SHP77 treated with DMSO at 0.1 percent for 48 hours (cell line): ENCODE results near the gene LILRA6.
"Not testable (repeated sequence)": the region's sequence is repeated elsewhere in the genome, so short reads cannot be mapped to it uniquely, and the experiment has no call there.

ENCODE experiments used
- DNase-seq: peaks from one replicate; lab custom pipeline; 2025; lab: John Stamatoyannopoulos, UW

Gene LILRA6

DNA sequence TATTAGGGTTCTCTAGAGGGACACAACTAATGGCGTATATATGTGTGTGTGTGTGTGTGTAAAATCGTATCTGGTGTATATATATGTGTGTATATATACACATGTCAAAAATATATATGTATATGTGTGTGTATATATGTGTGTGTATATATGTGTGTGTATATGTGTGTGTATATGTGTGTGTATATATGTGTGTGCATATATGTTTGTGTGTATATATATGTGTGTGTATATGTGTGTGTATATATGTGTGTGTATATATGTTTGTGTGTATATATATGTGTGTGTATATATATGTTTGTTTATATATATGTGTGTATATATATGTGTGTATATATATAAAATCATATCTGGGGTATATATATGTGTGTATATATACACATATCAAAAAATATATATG lies 19.9 kb upstream of the LILRA6 start:
- no peak for DNase-seq

DNA sequence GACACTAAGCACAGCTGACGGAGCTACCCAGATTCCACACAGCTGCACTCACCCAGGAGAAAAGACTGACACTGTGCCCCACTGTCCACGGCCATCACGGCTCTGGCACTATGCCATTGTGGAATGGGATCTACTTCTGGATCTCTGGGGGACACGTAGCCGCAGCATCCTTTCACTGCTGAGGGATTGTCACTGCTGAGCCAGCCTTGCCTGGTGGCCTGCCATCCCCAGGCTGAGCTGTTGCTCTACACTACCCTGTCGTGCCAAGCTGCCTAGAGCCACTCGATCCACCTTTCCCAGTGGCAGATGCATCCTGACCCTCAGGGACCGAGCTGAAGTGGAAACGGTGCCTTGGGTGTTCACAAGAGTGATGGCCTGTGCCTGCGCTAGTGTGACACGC lies 19.5 kb upstream of the LILRA6 start:
- DNase-seq: no peak

DNA sequence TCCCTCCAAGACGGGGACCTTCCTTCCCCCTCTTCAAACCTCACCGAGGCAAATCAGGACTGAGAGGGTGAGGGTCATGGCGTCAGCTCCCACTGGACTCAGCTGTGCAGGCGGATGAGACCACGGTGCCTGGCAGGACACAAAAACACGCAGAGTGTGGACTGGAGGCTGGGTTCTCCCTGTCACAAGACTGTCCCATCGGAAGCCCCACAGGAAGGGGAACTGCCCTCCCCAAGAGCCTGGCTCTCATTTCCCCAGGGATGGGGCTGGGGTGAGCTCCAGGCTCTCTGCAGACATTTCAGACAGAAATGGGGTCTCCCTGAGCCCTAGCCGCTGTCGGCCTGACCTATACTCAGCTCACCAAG lies 14.5 kb upstream of the LILRA6 start, which contains the start of gene LILRB5:
Gene LILRB5, minus strand, starts transcription at position 158 of the 365 bp plus-strand sequence. Its CDS starts 80 bp downstream, at position 78.
- DNase-seq: no peak

DNA sequence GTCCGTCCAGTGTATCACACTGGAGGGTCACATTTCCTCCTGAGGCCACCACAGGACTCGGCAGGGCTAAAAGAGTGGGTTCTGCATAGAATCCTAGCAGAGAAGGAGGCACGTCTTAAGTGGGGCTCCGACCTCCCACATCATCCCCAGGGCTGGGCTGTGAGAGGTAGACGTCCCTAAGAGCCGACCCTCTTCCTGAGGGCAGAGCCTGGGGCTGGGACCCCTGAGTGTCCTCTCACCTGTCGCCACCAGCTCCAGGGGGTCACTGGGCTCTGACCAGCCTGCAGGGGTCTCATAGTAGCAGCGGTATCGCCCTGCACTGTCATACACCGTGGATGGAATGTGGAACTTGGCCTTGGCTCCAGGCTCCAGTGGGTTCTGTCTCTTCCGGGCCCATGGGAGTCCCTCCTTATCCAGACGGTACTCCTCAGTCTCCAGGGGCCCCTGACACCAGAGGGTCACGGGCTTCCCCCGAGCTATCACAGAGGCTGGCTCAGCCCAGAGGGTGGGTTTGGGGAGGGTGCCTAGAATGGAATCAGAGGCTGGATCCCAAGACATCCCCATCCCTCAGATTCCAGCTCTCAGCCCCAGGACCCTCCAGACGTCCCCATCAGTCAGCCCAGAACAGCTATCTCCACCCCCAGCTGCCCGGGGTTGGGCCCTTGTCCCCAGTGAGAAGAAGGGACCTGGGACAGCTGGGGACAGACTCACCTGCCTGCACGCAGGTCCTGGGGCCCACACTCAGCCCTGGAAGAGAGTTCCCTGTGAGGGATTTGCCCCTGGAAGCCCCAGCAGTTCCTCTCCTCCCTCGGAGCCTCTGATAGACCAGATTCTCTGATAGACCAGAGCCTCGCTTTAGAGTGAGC lies 13.9 kb upstream of the LILRA6 start:
- DNase-seq: no peak

DNA sequence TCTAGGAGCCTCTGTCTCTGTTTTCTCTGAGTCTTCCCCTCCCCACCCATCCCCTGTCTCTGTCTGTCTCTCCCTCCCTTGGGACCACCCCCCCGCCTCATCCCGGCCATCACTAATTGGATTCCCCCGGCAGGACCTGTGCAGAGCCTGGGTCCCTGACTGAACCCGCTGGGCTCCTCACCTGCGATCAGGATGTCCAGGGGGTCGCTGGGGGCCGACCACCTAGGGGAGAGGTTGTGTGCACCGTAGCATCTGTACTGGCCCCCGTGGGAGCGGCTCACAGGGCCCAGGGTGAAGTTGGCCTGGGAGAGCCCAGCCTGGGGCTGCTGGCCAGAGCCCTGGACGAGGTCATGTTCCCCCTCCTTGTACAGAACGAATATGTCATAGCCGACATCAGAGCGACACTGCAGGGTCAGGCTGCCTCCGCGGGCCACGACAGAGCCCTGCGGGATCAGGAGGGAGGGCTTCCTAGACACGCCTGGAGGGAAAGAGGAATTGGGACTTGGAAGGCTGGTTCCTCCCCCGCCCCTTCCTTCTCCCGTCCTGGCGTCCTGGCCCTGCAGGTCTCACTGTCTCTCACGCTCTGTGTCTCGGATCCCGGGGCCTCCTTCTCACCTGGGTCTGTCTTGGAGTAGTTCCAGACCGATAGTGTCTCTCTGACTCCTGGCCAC lies 12.7 kb upstream of the LILRA6 start:
- no peak for DNase-seq

DNA sequence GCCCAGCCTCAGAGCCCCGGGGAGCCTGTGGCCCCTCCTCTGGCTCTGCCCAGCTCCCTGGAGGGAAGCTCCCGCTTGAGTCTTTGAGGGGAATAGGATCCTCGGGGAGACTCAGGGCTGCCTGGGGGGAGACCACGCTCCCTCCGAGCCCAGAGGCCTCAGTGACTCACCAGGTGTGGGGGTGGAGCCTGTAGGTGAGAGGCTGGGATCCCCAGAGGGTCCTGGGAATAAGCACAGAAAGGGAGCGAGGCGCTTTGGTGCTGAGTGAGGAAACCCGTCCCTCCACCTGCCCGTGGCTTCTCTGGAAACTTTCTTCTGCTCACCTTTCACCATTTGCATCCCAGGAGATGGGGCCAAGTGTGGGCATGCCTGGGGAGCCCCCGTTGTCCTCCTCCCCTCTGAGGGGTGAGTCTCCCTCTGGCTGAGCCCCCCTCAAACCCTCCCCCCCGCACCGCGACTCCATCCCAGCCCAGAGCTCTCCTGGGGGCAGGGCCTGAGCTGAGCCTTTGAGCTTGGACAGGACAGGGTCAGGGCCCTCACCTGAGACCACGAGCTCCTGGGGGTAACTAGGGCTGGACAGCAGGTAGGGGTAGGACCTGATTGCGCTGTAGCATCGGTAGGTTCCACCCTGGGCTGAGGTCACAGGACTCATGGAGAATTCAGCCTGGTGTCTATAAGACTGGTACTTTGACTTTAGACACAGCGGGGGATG lies 11.8 kb upstream of the LILRA6 start:
- no peak for DNase-seq

DNA sequence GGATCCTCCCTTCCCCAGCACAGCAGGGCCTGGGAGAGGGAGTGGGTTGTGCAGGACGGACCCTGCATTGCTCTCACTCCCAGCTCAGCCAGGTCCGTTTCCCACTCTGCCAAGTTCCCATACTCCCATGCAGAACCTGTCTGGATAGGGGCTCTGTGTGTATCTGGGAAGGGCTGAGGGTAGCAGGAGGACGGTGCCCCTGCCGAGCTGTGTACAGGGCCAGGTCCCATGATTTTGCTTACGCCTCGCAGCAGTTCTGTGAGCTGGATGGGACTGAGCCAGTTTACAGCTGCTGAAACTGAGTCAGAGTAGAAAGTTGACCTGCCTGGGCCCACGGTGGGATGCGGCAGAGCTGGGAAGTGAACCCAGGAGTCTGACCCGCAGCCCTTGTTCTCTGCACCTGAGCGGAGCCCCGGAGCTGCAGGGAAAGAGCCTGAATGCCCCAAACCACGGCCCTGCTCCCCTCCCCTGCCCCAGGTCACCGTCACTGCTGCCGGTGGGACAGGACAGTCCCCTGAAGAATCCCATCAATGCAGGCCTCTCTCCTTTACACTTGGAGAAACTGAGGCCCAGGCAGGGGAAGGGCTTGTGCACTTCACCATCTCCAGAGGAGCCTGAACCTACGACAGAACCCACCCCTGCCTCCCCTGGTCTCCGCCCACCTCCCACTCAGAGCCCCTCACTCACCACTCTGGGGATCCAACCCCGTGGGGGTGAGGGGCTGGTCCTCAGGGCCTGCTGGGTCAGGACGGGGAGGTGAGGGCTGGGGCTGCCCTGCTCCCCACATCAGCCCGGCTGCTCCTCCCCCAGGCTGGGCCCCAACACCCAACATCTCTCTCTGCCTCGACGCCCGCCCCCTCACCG lies 11.0 kb upstream of the LILRA6 start:
- DNase-seq: no peak

DNA sequence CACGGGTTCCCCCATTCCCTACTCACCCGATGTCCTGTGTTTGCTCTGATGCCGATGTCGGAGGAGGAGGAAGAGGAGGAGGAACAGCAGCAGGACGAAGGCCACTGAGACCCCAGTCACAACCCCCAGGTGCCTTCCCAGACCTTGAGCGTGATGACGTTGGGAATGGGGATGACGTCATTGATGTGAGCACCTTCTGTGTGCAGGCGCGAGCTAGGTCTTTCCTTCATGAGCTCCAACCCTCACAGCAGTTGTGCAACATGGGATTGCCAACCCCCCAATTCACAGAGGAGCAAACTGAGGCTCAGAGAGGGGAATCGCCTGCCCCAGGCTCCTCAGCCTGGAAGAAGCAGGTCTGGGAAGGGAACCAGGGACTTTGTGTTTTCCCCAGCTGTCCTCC lies 10.3 kb upstream of the LILRA6 start:
- no peak for DNase-seq

DNA sequence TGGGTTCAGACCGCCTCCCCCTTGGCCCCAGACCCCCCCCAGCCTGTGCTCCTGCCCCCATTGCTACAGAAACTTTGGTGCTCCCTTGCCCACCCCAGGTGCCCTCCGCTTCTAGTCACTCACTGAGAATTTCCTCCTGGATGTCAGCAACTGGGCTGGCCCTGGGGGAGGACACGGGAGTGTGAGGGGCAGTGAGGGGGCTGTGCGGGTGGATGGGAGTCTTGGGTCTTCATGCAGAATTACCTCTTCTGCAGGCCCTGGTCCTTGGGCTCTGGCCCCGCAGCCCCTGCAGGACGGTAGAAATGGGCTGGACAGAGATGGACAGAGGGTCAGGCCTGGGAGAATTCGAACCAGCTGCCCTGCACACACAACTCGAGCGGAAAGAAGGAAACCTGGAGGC lies 9.7 kb upstream of the LILRA6 start:
- DNase-seq: no peak

DNA sequence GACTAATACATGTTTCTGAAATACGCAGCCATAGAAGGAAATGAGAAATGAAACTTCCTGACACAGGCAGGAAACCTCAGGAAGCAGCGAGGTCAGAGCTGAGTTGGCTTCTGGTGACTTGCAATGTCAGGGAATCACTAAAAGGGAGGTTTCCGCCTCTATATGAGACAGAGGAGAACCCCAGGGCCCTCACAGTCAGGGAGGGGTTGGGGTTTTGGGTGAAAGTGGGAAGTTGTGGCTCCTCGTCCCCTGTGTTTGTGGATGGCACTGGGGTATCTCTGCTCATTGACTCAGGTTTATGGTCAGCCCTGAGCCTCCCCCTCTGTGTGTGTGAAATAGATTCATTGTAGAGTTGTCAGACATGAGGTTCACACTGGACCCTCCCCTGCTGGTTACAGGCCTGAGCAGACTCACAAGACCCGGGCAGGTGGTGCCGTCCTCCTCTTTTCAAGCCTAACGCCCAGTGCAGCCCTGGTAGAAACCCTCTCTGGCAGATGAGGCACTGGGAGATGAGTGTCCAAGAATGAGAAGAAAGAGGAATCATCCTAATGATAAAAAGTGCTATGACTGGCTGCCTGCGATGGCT lies 5.5 kb upstream of the LILRA6 start:
- no peak for DNase-seq

DNA sequence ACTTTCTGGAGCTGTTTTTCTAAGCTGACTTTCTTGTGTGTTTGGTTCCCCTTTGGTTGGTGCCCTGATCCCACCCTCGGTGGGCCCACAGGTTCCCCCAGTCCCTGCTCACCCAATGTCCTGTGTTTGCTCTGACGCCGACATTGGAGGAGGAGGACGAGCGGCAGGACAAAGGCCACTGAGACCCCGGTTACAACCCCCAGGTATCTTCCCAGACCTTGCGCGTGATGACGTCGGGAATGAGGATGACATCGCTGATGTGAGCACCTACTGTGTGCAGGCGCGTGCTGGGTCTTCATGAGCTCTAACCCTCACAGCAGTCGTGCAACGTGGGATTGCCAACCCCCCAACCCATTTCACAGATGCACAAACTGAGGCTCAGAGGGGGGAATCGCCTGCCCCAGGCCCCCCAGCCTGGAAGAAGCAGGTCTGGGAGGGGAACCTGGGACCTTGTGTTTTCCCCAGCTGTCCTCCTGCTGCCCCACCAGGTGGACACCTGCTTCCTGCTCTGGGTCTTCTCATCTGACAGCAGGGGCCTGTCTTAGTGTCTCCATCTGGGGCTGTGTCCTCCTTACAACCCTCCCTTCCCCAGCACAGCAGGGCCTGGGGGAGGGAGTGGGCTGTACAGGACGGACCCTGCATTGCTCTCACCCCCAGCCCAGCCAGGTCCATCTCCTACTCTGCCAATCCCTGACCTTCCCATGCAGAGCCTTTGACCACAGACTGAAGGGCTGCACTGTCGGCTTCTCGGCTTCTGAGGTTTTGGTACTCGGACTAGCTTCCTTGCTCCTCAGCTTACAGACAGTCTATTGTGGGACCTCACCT lies 4.7 kb upstream of the LILRA6 start:
- DNase-seq: no peak

DNA sequence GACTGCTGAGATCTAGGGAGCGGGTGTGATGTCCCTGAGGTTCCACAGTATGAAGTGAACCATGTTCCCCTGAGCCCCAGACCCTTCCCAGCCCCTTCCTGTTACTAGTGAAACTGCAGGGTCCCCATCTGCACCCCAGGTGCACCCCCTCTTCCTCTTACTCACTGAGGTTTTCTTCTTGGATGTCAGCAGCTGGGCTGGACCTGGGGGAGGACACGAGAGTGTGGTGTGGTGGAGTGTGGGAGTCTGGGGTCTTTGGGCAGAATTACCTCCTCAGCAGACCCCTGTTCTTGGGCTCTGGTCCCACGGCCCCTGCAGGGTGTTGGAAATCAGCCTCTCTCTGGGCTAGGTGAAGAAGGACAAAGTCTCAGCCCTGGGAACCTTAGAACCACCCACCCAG lies 3.3 kb upstream of the LILRA6 start:
- no peak for DNase-seq

DNA sequence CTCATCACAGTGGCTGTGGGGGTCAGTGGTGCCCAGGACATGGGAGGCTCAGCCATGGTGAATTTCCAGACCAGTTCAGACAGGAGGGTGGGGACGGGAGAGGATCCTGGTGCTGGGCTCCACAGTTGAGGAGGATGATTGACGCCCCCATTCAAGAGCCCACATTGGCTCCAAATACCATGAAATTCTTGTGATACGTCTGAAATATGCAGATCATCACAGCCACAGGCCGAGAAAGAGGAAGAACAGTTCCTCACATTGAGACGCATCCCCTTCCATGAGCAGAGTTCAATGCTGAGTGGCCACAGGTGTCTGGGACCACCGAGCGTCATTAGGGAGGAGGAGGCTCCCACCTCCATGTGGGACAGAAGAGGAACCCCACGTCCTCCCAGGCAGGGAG lies 1.2 kb upstream of the LILRA6 start:
- not testable (repeated sequence) for DNase-seq

DNA sequence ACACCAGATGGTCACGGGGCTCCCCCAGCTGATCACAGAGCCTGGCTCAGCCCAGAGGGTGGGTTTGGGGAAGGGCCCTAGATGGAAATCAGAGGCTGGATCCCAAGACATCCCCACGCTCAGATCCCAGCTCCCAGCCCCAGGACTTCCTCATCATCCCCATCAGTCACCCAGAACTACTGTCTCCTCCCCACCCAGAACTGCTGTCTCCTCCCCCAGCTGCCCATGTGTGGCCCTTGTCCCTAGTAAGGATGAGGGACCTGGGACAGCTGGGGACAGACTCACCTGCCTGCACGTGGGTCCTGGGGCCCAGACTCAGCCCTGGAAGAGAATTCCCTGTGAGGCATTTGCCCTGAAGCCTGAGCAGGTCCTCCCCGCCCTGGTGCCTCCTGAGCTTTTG lies 356 bp downstream of the LILRA6 start:
- DNase-seq: not testable (repeated sequence)

DNA sequence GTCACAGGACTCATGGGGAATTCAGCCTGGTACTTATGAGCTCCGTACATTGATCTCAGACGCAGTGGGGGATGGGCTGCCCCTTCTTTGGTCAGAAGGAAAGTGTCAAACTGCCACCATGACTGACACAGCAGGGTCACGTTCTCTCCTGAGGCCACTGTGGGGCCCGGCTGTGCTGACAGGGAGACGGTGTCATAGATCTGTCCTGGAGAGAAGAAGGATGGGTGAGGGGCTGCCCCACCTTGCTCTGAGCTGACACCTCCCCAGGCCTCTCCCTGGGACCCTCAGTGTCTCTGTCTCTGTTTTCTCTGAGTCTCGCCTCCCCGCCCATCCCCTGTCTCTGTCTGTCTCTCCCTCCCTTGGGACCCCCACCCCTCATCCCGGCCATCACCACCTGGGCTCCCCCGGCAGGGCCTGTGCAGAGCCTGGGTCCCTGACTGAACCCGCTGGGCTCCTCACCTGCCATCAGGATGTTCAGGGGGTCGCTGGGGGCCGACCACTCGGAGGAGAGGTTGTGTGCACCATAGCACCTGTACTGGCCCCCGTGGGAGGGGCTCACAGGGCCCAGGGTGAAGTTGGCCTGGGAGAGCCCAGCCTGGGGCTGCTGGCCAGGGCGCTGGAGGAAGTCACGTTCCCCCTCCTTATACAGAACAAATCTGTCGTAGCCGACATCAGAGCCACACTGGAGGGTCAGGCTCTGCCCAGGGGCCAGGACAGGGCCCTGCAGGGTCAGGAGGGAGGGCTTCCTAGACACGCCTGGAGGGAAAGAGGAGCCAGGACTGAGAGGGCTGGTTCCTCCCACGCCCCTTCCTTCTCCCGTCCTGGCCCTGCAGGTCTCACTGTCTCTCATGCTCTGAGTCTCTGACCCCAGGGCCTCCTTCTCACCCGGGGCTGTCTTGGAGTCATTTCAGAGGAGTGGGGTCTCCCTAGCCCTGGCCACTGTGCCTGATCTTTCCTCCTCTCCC lies 1.9 kb downstream of the LILRA6 start:
- not testable (repeated sequence) for DNase-seq

DNA sequence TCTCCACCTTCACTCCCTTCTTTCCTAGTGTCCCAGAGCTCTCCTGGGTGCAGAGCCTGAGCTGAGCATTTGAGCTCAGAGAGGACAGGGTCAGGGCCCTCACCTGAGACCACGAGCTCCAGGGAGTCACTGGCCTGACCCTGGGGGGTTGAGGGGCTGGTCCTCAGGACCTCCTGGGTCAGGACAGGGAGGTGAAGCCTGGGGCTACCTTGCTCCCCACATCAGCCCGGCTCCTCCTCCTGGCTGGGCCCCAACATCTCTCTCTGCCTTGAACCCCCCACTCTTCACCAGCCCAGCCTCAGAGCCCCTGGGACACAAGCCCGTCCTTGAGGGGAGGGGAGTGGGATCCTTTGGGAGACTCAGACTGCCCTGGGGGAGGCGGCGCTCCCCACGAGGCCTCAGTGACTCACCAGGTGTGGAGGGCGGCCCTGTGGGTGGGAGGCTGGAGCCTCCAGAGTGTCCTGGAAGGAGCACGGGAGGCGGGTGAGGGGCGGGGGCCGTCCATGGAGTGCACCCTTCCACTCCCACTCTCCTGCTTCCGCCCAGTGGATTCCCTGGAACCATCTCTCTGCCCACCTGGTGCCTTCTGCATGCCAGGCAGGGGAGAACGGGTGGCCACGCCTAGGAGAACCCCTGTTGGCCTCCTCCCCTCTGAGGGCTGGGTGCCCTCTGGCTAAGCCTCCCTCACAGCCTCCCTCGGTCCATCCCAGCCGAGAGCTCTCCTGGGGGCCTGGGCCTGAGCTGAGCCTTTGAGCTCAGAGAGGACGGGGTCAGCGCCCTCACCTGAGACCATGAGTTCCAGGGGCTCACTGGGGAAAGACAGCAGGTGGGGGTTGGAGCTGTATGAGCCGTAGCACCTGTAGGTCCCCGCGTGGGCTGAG lies 2.9 kb downstream of the LILRA6 start:
- not testable (repeated sequence) for DNase-seq

DNA sequence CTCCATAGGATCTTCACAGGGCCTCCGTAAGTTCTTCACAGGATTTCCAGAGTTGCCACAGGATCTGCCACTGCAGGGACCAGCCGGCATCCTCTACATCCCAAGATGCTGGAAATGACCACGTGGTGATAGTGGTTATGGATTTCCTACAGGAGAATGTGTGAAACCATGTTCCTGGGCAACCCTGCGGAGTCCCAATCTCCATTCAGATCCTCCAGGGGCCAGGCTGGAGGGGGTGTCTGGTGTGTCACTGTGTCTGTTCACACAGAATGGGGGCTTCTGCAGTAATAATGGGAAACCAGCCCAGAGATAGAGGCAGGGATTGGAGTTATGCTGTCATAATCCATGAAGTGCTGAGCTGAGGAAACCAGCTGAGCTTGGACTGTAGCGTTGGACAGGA lies 8.6 kb downstream of the LILRA6 start:
- DNase-seq: no peak
